HG03196 (cell line): Measurements from ENCODE around the gene KRT79.

Experiments used
- ATAC-seq: cut with Tn5 transposase; IDR thresholded peaks from one replicate; pipeline ENCODE4 v1.9.1; 2021; ENCODE audit not compliant: unreplicated experiment

KRT79 gene

DNA sequence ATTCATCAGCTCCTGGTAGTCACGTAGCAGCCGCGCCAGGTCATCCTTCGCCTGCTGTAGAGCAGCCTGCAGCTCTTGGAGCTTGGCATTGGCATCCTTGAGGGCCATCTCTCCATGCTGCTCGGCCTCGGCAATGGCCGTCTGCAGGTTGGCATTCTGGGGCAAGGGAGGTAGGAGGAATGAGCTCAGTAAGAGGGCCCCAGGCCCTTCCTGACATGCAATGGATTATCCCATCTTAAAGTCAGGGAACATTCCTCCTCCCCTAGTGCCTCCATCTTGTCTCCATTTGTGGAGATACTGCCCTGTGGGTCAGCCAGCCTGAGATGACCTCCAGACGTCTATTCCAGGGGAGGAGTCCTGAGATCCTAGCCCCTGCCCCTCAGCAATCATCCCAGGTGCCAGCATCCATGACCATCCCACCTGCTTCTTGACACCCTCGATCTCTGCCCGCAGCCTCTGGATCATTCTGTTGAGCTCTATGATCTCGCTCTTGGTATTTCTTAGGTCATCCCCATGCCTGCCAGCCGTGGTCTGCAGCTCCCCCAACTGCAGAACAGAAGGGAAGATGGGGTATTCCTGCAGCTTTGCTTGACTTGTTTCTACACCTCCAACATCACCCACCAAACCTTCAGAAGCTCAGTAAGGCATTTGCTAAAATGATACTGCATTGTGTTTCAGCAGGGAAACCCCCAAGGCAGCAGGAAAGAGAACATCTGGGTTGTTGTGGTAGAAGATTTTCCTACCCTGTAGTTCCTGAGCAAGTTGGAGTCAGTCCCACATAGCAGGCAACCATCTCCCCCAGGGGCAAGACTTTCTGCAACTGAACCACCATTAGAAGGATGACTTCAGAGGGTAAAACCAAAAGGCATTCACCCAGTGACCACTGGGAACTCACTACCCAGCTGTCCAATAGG is 42.6 kb downstream of the KRT79 start:
- ATAC-seq, result no peak

DNA sequence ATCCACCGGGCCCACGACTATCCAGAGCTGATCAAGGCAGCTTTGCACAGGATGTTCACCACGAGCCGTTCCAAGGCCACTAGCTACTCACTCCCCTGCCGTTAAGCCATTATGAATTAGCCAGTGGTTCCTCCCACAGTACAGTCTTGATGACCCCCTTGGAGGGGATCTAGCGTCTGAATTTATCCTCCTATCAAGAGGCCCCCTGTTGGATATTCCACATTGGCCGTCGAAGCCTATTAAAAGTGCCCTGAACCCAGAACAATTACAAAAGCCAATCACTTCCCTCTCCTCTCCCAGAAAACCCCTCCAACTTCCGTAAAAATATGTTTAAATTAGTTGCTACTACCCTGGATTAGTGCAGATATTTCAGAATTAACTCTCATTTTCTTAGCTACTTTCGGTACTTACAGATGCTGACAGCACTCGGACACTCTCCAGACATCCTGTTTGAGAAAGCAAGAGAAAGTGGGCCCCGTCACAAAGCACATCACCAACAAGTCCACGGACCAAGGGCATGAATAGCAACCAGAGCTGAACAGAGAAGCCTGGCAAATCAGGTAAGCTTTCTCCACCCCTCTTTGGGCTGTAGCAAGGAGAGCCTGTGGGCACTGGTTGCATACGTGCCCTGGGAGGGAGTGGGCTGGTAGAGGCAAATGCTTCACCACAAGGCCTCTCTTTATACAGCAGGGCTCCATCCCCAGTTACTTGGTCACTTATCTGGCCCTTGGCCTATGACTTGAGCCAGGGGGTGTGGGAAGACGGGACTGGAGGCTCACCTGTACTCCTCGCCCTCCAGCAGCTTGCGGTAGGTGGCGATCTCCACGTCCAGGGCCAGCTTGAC is 43.5 kb downstream of the KRT79 start:
- no peak for ATAC-seq

DNA sequence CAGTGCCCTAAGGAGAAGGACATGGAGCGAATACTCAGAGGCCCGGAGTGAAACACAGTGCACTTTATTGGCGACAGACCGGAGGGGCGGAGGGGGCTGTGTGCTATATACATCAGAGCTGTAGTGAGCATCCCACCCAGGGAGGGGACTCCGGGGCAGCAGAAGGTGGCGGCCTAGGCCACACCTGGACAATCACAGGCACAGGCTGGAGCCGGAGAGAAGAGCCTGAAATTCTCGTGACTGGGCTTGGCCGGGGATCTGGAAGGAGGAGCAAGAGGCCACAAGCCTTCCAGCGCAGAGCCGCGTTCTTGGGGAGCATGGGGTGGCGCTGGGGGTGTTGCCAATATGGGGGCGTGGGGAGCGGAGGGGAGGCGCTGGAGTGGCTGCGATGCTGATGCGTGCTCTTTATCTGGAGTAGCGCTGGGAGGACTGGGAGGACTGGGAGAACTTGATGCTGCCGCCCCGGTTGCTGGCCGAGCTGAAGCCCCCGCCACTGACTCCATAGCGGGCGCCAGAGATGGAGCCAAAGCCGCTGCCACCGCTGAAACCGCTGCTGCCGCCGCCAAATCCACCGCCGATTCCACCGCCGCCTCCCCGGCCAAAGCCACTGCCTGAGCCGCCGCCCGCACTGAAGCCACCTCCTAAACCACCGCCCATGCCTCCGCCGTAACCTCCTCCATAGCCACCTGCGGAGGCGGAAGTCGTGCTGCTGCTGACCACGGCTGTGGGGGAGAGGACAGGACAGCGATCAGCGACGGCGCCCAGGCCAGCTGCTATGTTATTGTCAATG is 44.3 kb downstream of the KRT79 start:
- ATAC-seq, result no peak

DNA sequence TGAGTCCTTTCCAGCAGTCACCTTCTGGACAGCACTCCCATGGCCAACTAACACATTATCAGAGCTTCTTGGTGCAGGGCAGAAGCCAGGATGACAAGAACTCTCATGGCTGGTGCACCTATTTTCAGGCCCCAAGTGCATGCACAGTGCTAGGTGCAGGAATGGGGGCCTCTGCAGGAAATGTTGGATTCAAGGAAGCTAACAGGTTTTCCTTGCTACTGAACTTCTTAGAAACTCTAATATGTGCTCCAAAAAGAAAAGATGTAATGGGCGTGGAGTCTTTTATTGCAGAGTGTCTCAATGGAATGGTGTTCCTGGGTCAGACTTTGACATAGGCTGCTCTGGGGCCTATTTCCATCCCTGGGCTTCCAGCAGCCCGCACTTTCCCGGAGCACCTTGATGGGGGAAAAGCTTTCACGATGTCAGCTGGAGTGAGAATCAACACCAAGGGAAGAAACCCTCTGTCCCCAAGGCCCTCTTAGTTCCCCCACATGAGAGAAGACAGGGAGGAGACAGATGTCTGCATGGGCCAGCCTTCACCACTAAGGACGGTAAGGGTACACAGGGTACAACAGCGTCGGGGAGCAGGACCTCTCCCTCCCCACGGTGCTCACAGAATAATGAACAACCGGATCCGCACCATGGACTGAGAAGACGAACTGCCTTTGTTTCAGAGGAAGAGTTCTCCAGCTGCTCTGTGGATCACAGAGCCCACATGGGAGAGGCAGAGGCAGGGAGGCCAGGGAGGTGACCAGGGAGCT is 45.1 kb downstream of the KRT79 start:
- ATAC-seq, result no peak

DNA sequence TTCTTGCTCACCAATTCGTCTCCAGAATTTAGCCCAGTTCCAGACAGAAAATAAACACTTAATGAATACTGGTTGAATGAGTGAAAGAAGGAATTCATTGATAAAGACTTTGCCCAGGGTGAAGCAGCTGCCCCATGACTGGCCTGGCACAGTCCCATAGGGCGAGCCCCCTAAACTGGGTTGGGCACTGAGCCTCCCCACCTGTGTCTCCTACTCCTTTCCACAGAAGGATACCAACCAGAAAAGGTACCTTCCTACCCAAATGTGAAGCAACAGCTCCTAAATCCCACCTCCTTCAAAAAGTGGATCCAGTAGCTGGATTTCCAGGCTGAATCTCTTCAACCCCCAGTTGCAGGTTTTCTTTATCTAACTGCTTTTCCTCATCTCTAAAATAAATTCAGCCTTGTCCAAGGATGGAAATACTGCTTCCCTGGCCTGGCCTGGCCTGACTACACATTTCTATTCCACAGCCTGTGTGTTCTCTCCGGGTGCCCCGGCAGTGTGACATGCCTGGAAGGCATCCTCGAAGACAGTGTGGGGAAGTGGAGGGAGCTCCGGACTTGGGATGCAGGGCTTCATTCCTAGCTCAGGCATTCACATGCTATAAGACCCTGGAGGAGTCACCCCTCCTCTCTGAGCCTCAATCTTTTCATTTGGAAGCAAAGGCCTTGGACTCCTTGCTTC is 45.8 kb downstream of the KRT79 start:
- ATAC-seq, result no peak

DNA sequence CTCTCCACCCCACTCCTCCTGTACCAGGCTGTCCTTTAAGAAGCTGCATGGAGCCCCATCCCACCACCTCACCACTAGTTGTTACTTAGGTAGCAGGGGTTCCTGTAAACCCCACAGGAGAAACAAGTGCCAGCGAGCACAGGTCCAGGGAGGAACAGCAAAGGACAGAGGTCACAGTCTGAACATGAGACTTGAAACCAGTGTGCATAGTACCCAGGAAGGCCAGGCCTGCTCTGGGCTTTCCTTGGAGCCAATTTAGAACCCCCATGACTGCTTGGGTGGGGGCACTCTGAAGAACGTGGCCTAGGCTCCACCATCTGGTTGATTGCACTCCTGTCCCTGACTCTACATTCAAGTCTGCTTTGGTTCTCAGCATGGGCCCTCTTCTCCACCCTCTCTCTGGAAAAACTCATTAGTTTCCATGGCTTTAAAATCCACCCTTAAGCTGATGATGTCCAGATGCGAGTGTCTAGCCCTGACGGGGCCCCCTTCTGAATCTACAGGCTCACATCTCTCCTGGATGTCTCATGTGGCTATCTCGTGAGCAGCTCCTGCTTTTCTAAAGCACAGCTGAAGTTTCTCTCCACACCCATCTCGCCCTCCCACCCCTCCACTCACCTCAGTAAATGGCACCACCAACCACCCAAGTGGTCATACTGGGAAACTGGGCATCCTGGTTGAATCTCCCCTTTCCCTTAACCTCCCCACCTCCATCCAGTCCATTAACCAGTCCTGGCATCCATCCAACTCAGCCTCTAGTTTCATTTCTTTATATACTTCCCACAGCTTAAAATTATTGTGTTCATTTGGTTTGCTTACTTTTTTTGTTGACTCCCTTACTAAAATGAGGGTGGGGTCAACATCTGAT is 46.6 kb downstream of the KRT79 start:
- no peak for ATAC-seq

DNA sequence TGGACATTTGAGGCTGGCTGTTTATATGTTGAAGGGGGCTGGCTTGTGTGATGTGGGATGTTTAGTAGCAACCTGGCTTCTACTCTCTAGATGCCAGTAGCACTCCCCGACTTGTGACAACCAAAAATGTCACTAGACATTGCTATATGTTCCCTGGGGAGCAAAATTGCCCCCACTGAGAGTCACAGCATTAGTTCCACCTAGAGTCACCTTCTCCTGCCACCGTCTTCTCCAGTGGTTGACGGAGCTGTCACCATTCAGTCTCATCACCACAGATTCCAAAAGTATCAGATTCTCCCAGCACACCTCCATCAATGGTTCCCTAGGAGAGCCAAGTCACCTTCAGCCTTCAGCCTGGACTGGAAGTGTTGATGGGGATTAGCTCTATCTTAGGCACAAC is 49.2 kb downstream of the KRT79 start:
- no peak for ATAC-seq

DNA sequence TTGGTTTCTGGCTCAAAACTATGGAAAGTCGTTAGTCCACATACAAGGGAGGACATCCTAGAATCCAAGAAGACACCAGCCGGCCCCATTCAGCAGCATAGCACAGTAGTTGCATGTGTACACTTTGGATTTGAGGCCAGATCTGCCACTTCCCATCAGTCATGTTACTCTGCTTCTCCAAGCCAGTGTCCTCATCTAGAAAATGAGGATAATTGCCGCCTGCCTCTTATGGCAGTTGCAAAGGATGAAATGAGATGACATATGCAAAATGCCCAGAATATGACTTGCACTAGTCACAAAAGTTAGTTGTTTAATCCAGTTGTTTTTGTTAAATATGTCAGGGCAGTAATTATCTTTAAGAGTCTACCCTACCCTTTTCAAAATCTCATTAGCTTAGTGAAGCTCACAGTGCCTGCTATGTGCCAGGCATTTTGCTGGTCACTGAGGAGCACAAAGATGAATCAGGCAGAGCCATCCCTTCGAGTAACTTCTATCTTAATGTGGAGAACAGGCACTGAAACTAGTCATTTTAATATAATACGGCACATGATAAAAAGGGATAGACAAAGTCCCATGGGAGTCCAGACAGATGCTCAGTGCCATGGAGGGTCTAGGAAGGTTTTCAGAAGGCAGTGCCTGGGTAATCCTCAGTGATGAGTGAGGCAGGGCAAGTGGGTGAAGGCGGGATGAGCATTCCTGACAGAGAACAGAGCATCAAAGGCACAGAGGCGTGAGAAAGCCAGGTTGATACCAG is 50.4 kb downstream of the KRT79 start:
- ATAC-seq, result no peak

DNA sequence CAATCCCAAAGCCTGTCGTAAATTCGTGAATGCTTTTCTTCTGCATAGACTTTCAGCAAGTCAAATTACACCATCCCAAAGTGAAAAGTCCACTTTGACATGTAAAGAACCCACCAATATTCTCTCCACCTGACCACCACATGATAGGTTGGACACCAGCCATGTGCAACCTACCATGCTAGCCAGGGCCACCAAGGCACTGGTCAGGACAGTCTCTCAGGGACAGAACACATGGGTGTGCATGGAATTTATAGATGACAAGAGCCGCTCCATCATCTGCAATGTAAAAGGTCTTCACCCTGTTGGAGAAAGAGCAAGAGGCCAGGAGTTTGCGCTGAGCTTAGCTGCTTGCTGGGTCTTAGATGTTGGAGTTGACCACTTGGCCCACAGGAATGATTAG is 51.6 kb downstream of the KRT79 start:
- ATAC-seq, result no peak

DNA sequence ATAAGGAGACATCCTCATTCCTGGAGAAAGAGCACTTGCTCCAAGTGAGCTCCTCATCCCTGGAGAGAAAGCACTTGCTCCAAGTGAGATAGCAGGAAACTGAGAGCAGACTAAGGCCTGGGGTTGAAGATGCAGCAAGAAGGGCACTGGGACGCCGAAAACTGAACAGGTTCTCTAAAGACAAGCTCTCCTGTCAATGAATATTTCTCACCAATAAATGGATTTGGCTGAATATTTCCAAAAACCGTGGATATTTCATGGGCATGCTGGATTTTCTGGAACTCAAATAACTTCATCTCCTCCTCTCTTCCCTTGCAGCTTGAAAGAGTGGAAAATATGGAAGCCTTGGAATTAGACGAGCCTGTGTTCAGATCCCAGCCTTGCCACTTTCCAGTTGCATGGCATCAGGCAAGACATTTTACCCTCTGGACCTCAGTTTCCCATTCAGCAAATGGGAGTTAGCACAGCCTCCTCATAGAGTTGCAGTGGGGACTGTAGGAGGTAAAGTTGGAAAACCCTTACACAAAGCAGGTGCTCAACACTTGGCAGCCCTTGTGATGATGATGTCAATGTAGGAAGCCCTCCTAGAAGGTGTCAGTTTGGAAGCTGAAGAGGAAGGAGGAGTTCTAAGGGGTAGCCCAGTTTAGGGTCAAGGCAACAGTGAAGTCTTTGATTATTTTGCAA is 52.6 kb downstream of the KRT79 start:
- no peak for ATAC-seq

DNA sequence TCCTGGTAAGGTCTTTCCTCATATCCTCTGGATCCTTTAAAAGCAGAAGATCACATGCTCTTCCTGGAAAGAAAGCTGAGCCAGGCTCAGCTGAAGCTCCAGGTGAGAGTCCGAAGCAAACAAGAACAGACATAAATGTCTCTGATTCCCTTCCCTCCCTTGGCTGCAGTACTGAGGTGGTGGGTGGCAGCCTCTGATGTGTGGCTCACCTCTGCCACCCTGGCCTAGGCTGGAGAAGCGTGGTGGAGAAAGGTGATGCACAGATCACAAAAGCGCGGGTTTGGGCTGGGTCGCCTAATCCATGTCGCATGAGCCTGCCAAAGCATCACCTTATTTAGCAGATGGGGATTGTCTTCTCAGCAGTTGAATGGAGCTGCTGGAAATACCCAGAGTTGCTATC is 54.2 kb downstream of the KRT79 start:
- ATAC-seq, result no peak

DNA sequence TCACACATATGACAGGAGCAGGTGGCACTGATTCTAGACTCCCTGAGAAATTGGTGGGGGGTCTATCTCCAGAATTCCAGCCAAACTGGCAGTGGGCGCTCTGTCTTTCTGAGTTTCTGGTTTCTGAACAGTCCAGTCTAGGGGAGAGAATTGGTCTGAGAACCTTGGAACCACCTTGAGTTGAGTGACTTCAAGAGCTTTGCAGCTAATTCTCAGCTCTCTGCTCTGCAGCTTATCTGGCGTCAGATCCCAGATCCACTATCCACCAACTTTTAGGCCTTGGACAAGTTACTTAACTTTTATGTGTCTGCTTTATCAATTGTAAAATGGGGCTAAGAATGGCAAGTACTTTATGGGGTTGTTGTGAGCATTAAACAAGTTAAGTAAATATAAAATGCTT is 55.3 kb downstream of the KRT79 start:
- ATAC-seq, result no peak

DNA sequence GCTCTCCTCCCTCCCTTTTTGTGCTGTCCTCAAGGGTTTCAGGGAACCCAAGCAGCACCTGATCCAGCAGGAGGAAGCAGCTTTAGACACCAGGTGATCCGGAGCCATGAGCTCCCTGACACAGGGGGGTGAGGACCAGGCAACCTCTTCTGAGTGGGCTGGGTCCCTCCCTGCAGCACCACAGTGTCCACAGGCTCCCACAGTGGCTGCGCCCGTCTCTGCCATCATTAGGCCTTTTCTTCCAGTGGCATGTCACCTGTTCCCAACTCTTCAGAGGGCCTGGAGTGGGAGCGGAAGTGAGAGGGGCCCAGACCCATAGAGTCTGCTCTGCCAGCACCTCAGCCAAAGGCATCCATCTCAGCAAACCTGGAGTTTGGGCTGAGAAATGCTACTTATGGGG is 56.5 kb downstream of the KRT79 start:
- no peak for ATAC-seq

DNA sequence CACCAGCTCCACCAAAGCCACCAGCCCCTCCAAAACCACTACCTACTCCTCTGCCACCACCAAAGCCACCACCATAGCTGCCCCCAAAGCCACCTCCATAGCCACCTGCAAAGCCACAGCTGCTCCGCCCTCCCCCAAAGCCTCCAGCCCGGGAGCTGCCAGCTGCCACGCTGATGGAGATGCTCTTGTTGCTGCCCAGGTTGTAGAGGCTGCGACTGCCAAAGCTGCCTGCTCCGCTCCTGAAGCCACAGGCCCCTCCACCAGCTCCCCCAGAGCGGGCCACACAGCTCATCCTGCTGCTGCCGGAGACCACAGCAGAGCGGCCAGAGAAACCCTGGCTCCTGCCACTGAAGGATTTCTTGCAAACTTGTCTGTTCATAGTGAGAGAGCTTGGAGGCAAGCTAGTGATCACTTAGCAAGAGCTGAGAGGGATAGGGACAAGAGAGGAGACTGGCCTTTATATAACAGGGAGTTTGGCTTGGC is 57.2 kb downstream of the KRT79 start, which contains the start of gene KRT76:
KRT76 (minus strand) TSS at position 433 of the 483 bp plus-strand sequence; CDS start at position 379, 54 bp downstream.
- no peak for ATAC-seq

DNA sequence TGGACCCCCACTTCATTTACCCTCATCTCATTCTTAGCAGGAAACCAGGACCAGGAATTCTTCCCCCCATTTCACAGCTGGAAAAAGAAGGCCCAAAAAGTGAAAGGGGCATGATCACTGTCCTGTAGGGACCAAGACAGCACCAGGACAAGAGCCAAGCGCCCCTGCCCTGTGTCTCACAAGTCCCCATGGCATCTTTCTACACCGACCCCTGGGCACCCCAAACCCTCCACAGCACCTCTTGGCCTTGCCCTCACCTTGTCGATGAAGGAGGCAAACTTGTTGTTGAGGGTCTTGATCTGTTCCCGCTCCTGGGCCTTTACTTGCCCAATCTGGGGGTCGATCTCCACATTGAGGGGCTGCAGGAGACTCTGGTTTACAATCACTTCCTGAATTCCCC is 57.7 kb downstream of the KRT79 start:
- no peak for ATAC-seq

DNA sequence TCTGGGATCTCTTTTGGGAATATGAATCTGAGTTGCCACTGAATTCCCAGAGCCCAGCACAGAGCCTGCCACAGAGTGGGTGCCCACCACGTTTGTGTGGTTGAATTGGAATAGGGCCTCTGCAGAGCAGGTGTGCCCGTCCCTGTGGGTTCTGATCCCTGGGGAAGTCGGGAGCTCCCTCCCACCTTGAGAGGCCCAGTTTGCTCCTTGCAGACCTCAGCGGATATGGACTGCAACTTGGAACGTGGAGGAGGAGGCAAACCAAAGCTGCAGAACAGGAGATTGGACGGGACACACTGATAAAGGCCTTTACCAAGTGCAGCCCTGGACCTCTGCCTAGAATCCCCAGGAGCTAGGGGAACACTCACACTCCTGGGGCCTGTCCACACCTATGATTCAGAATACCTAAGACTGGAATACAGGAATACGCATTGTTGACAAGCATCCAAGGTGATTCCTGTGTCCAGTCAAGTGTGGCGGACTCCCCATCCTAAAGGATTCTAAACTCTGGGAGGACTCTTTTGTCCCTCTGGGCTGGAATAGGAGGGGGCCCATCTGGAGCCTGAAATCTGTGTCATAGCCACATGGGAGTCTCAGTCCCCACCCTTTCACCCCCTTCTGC is 59.4 kb downstream of the KRT79 start:
- ATAC-seq, result no peak

DNA sequence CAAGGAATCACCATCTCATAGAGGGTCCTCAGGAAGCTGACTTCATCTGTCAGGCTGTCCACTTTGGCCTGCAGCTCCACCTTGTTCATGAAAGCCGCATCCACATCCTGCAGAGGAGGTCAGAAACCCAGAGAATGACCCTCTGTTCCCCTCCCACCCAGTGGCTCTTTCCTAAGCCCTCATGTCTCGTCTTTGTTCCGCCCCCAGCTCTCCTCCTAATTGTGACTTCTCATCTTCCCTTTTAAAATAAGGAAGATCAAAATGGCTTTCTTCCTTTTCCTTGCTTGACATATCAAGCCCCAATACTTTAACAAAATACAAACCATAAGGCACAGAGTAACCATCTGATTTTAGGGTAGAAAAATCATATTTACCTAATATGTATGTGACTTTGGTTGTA is 61.3 kb downstream of the KRT79 start:
- ATAC-seq, result no peak
